H1 (cell line): ENCODE measurements around the gene VRK3. TPM values are rescaled to one million over a fixed set of nuclear protein-coding genes. Genes with fewer than 3 reads are reported as not detected.
"Not testable (repeated sequence)": the region's sequence is repeated elsewhere in the genome, so short reads cannot be mapped to it uniquely, and the experiment has no call there.

ENCODE experiments used
- CTCF ChIA-PET: fragments of 300-600 bp; sonication (Branson Sonifier 250); formaldehyde crosslinking; loops from one replicate; lab custom pipeline; 2021; ENCODE audit not compliant: partially characterized antibody; lab: Charles Lee
- POLR2A ChIA-PET: fragments of 300-600 bp; sonication (Branson Sonifier 250); formaldehyde crosslinking; loops from one replicate; lab custom pipeline; 2021; ENCODE audit warnings: inconsistent platforms; ENCODE audit not compliant: partially characterized antibody; lab: Charles Lee
- DNase-seq, 2 experiments: peaks; one replicate each; pipeline versions ENCODE4 v3.0.0 to v3.0.0-alpha.2; 2010 to 2022; ENCODE audit warnings: low spot score in 2 of 2, low read depth in 1 of 2, mixed read lengths in 1 of 2
- FAIRE-seq: peaks from 2 replicates; lab custom pipeline; 2011; peaks lifted over from hg19 to GRCh38; lab: Jason Lieb, UNC
- H2AFZ ChIP-seq: 2 replicates; pipeline ENCODE4 v1.8.1; 2012; ENCODE audit warnings: low read length, inconsistent platforms
- H2AK5ac ChIP-seq: 2 replicates; pipeline ENCODE4 v1.6.1; 2013; ENCODE audit warnings: low read depth, low read length
- H2BK120ac ChIP-seq: replicated peaks from 2 replicates; pipeline ENCODE3; 2013; ENCODE audit warnings: low read depth, low read length, inconsistent platforms
- H2BK12ac ChIP-seq: 2 replicates; pipeline ENCODE4 v1.6.1; 2013; ENCODE audit warnings: low read depth, low read length
- H2BK15ac ChIP-seq: 2 replicates; pipeline ENCODE4 v1.6.1; 2013; ENCODE audit warnings: low read length
- H2BK20ac ChIP-seq: 2 replicates; pipeline ENCODE4 v1.6.1; 2013; ENCODE audit warnings: low read length
- H2BK5ac ChIP-seq: 2 replicates; pipeline ENCODE4 v1.6.1; 2013; ENCODE audit warnings: low read depth, low read length
- H3K14ac ChIP-seq: 2 replicates; pipeline ENCODE4 v1.6.1; 2013; ENCODE audit warnings: inconsistent platforms; ENCODE audit not compliant: insufficient read length
- H3K18ac ChIP-seq: 2 replicates; pipeline ENCODE4 v1.6.1; 2013; ENCODE audit warnings: low read length; ENCODE audit errors: extremely low read depth
- H3K23ac ChIP-seq: 2 replicates; pipeline ENCODE4 v1.6.1; 2013; ENCODE audit warnings: inconsistent platforms; ENCODE audit not compliant: insufficient read length
- H3K23me2 ChIP-seq: 2 replicates; pipeline ENCODE4 v1.6.1; 2013; ENCODE audit warnings: low read depth, low read length
- H3K27ac ChIP-seq: 2 replicates; pipeline ENCODE4 v1.6.1; 2011; ENCODE audit warnings: low read depth, low read length, inconsistent platforms
- H3K27me3 ChIP-seq, 4 experiments: replicated peaks in 1 of 4; 1 replicate in 1 of 4; 2 replicates in 3 of 4; pipeline versions ENCODE4 v1.6.1 to v1.8.1; 2011 to 2013; ENCODE audit warnings: low read length in 3 of 4, mild to moderate bottlenecking in 3 of 4, inconsistent platforms in 2 of 4, mixed read lengths in 2 of 4, moderate library complexity in 1 of 4; ENCODE audit not compliant: control insufficient read depth in 3 of 4, insufficient read depth in 3 of 4; ENCODE audit errors: extremely low read depth in 1 of 4
- H3K36me3 ChIP-seq, 4 experiments: 2 replicates each; pipeline versions ENCODE4 v1.6.1 to v1.8.1; 2011 to 2013; ENCODE audit warnings: mild to moderate bottlenecking in 4 of 4, low read length in 3 of 4, moderate library complexity in 2 of 4, control low read depth in 1 of 4, inconsistent platforms in 1 of 4; ENCODE audit not compliant: insufficient read depth in 4 of 4, control insufficient read depth in 2 of 4
- H3K4ac ChIP-seq: replicated peaks from 2 replicates; pipeline ENCODE3; 2013; ENCODE audit warnings: low read length, low read depth, mixed read lengths, inconsistent platforms; ENCODE audit not compliant: insufficient read length
- H3K4me1 ChIP-seq, 4 experiments: replicated peaks in 1 of 4; 1 replicate in 1 of 4; 2 replicates in 3 of 4; pipeline versions ENCODE4 v1.6.1 to v1.8.1; 2011 to 2013; ENCODE audit warnings: low read length in 3 of 4, inconsistent platforms in 2 of 4, mixed read lengths in 1 of 4; ENCODE audit not compliant: insufficient read depth in 4 of 4, control insufficient read depth in 3 of 4
- H3K4me2 ChIP-seq, 2 experiments: 2 replicates each; pipeline versions ENCODE4 v1.6.1 to v1.8.1; 2011 to 2013; ENCODE audit warnings: low read depth in 2 of 2, low read length in 2 of 2, control low read depth in 1 of 2, inconsistent platforms in 1 of 2, mild to moderate bottlenecking in 1 of 2; ENCODE audit not compliant: insufficient read depth in 1 of 2
- H3K4me3 ChIP-seq, 4 experiments: fragments of 200-600, 300-600 bp in 1 of 4; sonication (generic), shearing (Covaris generic), sonication (Bioruptor Twin) in 1 of 4; 2 replicates each; pipeline versions ENCODE4 v1.5.1 to v1.8.1; 2011 to 2016; ENCODE audit warnings: low read length in 4 of 4, low read depth in 3 of 4, control low read depth in 2 of 4, inconsistent platforms in 2 of 4, mild to moderate bottlenecking in 2 of 4, mixed read lengths in 1 of 4, moderate library complexity in 1 of 4; ENCODE audit not compliant: insufficient read depth in 2 of 4; ENCODE audit errors: extremely low read depth in 1 of 4
- H3K56ac ChIP-seq: replicated peaks from 2 replicates; pipeline ENCODE3; 2013; ENCODE audit warnings: low read depth, mild to moderate bottlenecking, mixed read lengths, low read length, inconsistent platforms; ENCODE audit not compliant: insufficient read length
- H3K79me1 ChIP-seq: 2 replicates; pipeline ENCODE4 v1.6.1; 2013; ENCODE audit warnings: low read depth, low read length, control low read depth
- H3K79me2 ChIP-seq, 2 experiments: 2 replicates each; pipeline versions ENCODE4 v1.6.1 to v1.8.1; 2012 to 2013; ENCODE audit warnings: low read length in 2 of 2, mild to moderate bottlenecking in 2 of 2, inconsistent platforms in 1 of 2; ENCODE audit not compliant: insufficient read depth in 2 of 2, control insufficient read depth in 1 of 2
- H3K9ac ChIP-seq, 4 experiments: replicated peaks in 1 of 4; 1 replicate in 1 of 4; 2 replicates in 3 of 4; pipeline versions ENCODE4 v1.6.1 to v1.8.1; 2011 to 2013; ENCODE audit warnings: low read depth in 3 of 4, low read length in 3 of 4, control low read depth in 2 of 4, mild to moderate bottlenecking in 2 of 4, moderate library complexity in 2 of 4, inconsistent platforms in 1 of 4; ENCODE audit errors: extremely low read depth in 1 of 4
- H3K9me3 ChIP-seq, 2 experiments: 2 replicates each; pipeline versions ENCODE4 v1.6.1 to v1.8.1; 2012 to 2013; ENCODE audit warnings: mild to moderate bottlenecking in 2 of 2, moderate library complexity in 2 of 2, control low read depth in 1 of 2, inconsistent platforms in 1 of 2, low read depth in 1 of 2, low read length in 1 of 2, mixed read lengths in 1 of 2; ENCODE audit not compliant: insufficient read depth in 2 of 2
- H4K20me1 ChIP-seq, 2 experiments: replicated peaks in 1 of 2; 2 replicates each; pipeline versions ENCODE3 to v1.8.1; 2011 to 2013; ENCODE audit warnings: inconsistent platforms in 2 of 2, low read length in 2 of 2, mild to moderate bottlenecking in 1 of 2; ENCODE audit not compliant: insufficient read depth in 2 of 2, control insufficient read depth in 1 of 2
- H4K5ac ChIP-seq: 2 replicates; pipeline ENCODE4 v1.6.1; 2013; ENCODE audit warnings: low read length, low read depth, mixed read lengths, inconsistent platforms; ENCODE audit not compliant: insufficient read length
- H4K8ac ChIP-seq: 2 replicates; pipeline ENCODE4 v1.8.0; 2013; ENCODE audit warnings: mild to moderate bottlenecking, moderate library complexity, low read length, inconsistent platforms; ENCODE audit not compliant: insufficient read depth; ENCODE audit errors: extremely low read depth
- H4K91ac ChIP-seq: replicated peaks from 2 replicates; pipeline ENCODE3; 2013; ENCODE audit warnings: low read length, mixed read lengths, inconsistent platforms; ENCODE audit not compliant: insufficient read length
- WGBS, 2 experiments: shearing (Covaris generic) in 1 of 2; methylation state at CpG; one replicate each; pipeline versions ENCODE4 v1.1.6 to v1.1.7; 2013 to 2015; ENCODE audit warnings: low lambda C conversion rate in 2 of 2, mixed read lengths in 2 of 2, inconsistent platforms in 1 of 2, low coverage in 1 of 2, missing lambda C conversion rate in 1 of 2; ENCODE audit not compliant: insufficient replicate concordance in 2 of 2, insufficient coverage in 1 of 2, insufficient read length in 1 of 2; ENCODE audit errors: extremely low coverage in 1 of 2, missing lambda C conversion rate in 1 of 2; 5-methylcytosine and 5-hydroxymethylcytosine counted together
- polyA plus RNA-seq, 7 experiments: library from polyadenylated mRNA; depleted of rRNA in 3 of 7; stranded (reverse) in 5 of 7; unstranded in 2 of 7; fragments of >200 nt in 5 of 7; fragments of 200-250 nt in 2 of 7; gene quantifications; 1 replicate in 5 of 7; 2 replicates in 1 of 7; 4 replicates in 1 of 7; pipeline versions ENCODE4 v1.2.1 to v1.2.3, GENCODE V29; 2011 to 2013; ENCODE audit warnings: missing spikeins in 2 of 7, mixed read lengths in 2 of 7
- total RNA-seq: library from RNA; stranded (reverse); fragmentation: NEBNext Ultra II Directional; extraction: Animal tissue kit (Norgen Biotek cat#: 25700); gene quantifications from 2 replicates; pipeline ENCODE4 v1.2.1, GENCODE V29; 2021

The VRK3 gene
- total and polyA plus RNA-seq, 2 of the 8 experiments (the other 6 are each of a cell fraction or from before 2014, with no cell fraction given) = 21.3 to 36.1 TPM

- CTCF ChIA-PET = interaction anchor here (0.6 kb wide), 1 partner anchor 1080 kb away, joined by 3 read pairs; no protein-coding TSS in a partner anchor
- DNase-seq, H4K91ac ChIP-seq, H2AFZ ChIP-seq, H2BK15ac ChIP-seq, H4K20me1 ChIP-seq, H3K4me1 ChIP-seq, H4K8ac ChIP-seq, H2BK12ac ChIP-seq, H3K23me2 ChIP-seq, H4K5ac ChIP-seq, H2BK5ac ChIP-seq, H3K9ac ChIP-seq, H3K27me3 ChIP-seq, H3K27ac ChIP-seq, H3K18ac ChIP-seq, H2AK5ac ChIP-seq, FAIRE-seq, H3K4ac ChIP-seq, H3K79me2 ChIP-seq, H2BK120ac ChIP-seq, H3K56ac ChIP-seq, H3K23ac ChIP-seq, H2BK20ac ChIP-seq, H3K79me1 ChIP-seq, H3K14ac ChIP-seq: not testable (repeated sequence)
- POLR2A ChIA-PET = interaction anchor here (1.0 kb wide), 1 partner anchor 9 kb away, joined by 3 read pairs; no protein-coding TSS in a partner anchor
- H3K9me3 ChIP-seq = peaks cover 42 to 56% of the 10 kb centered on the region in 2 experiments
- peak overlapping the region in 2 of 4 experiments; percentile 31 to 57; a peak in 3 of 8 replicates for H3K4me3 ChIP-seq
- peaks cover 7 to 19% (median 13%) of the 10 kb centered on the region in 4 experiments; a peak in 6 of 8 replicates for H3K36me3 ChIP-seq
- H3K4me2 ChIP-seq = peak overlapping the region; percentile 36 to 63; a peak in 3 of 4 replicates
- WGBS, 2 experiments = 87% methylated on average over 16 of the region's 16 CpGs; no CpG with 5 or more reads in 1 of the 2 experiments
Measured at GRCh38 chr19:50051228-50051895, 26.2 kb upstream of the VRK3 start.
